WTC11 (cell line): ENCODE measurements around the gene DOHH.

Experiments used
- TF ChIP-seq, protein P1 (sequence below): sonication (generic); formaldehyde crosslinking; IDR thresholded peaks from 2 replicates; pipeline ENCODE4 v1.8.1; 2023; ENCODE audit warnings: mild to moderate bottlenecking, missing genetic modification reagents, moderate library complexity
- TF ChIP-seq, protein P2 (sequence below): sonication (generic); formaldehyde crosslinking; conservative IDR thresholded peaks from 2 replicates; pipeline ENCODE4 v1.8.1; 2023; ENCODE audit warnings: mild to moderate bottlenecking, low read depth, missing genetic modification reagents, moderate library complexity
- TF ChIP-seq, protein P3 (sequence below): fragments of 200-600 bp; IDR thresholded peaks from 2 replicates; pipeline ENCODE4 v1.8.0; 2022; ENCODE audit warnings: antibody characterized with exemption

DNA sequence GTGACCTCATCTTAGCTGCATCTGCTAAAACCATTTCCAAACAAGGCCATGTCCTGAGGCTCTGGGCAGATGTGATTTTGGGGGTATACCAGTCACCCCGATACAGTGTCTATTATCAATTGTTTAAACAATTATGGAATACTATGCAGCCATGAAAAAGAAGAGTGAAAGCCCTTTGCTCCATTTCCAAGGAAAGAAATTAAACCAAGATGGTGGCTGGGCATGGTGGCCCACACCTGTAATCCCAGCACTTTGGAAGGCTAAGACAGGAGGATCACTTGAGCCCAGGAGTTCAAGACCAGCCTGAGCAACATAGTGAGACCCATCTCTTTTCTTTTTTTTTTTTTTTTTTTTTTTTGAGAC, 39.3 kb upstream of the DOHH start:
- TF ChIP-seq, protein P1, sequence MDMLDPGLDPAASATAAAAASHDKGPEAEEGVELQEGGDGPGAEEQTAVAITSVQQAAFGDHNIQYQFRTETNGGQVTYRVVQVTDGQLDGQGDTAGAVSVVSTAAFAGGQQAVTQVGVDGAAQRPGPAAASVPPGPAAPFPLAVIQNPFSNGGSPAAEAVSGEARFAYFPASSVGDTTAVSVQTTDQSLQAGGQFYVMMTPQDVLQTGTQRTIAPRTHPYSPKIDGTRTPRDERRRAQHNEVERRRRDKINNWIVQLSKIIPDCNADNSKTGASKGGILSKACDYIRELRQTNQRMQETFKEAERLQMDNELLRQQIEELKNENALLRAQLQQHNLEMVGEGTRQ (CRISPR knock-in tag), result no peak
- TF ChIP-seq, protein P2, sequence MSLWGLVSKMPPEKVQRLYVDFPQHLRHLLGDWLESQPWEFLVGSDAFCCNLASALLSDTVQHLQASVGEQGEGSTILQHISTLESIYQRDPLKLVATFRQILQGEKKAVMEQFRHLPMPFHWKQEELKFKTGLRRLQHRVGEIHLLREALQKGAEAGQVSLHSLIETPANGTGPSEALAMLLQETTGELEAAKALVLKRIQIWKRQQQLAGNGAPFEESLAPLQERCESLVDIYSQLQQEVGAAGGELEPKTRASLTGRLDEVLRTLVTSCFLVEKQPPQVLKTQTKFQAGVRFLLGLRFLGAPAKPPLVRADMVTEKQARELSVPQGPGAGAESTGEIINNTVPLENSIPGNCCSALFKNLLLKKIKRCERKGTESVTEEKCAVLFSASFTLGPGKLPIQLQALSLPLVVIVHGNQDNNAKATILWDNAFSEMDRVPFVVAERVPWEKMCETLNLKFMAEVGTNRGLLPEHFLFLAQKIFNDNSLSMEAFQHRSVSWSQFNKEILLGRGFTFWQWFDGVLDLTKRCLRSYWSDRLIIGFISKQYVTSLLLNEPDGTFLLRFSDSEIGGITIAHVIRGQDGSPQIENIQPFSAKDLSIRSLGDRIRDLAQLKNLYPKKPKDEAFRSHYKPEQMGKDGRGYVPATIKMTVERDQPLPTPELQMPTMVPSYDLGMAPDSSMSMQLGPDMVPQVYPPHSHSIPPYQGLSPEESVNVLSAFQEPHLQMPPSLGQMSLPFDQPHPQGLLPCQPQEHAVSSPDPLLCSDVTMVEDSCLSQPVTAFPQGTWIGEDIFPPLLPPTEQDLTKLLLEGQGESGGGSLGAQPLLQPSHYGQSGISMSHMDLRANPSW (CRISPR knock-in tag), result no peak
- TF ChIP-seq, protein P3, sequence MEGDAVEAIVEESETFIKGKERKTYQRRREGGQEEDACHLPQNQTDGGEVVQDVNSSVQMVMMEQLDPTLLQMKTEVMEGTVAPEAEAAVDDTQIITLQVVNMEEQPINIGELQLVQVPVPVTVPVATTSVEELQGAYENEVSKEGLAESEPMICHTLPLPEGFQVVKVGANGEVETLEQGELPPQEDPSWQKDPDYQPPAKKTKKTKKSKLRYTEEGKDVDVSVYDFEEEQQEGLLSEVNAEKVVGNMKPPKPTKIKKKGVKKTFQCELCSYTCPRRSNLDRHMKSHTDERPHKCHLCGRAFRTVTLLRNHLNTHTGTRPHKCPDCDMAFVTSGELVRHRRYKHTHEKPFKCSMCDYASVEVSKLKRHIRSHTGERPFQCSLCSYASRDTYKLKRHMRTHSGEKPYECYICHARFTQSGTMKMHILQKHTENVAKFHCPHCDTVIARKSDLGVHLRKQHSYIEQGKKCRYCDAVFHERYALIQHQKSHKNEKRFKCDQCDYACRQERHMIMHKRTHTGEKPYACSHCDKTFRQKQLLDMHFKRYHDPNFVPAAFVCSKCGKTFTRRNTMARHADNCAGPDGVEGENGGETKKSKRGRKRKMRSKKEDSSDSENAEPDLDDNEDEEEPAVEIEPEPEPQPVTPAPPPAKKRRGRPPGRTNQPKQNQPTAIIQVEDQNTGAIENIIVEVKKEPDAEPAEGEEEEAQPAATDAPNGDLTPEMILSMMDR, result no peak
